Right lung (tissue), 5 donors: ENCODE results near the gene KLHL35. TPM values are rescaled to one million over a fixed set of nuclear protein-coding genes. Genes with fewer than 3 reads are reported as not detected.

ENCODE experiments used
- DNase-seq, 2 donors: peaks; one replicate each; pipeline ENCODE4 v3.0.0-alpha.2; 2013
- polyA plus RNA-seq, 5 donors: library from polyadenylated mRNA; unstranded; fragments of 120-200 nt; gene quantifications; one replicate each; pipeline versions ENCODE4 v1.2.1 to v1.2.3, GENCODE V29; 2013; ENCODE audit warnings: inconsistent platforms in 1 of 5, low replicate concordance in 1 of 5; ENCODE audit not compliant: insufficient read length in 5 of 5, insufficient read depth in 1 of 5

The KLHL35 gene
- polyA plus RNA-seq, 5 donors = 1.1 to 1.8 (median 1.4) TPM

DNA sequence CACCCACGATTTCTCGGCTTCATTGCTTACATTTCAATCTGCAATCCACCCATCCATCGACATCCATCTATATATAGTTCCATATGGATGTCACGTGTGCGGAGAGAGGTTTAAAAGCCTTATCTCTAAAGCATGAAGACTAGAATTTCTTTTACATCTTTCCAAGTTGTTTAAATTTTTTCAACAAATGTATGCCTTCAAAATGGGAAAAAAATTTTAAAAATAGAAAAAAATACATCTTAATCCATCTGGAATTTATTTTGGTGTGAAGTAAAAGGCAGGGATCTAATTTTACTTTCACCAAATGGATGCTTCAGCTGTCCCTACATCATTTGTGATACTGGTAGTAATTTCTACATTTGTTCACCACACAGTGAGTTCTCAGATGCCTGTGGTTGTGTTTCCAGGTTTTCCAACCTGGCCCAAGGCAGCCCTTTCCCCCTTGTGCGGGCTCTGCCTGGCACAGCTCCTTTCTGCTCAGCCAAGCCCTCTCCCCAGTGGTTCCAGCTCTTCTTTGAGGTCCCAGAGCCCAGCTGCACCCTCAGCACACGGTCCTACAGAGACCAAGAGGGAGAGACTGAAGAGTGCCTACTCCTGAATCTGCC, 37.6 kb upstream of the KLHL35 start:
- no peak for DNase-seq

- no peak for DNase-seq
These were observed 36.9 kb upstream of the KLHL35 start for GRCh38 chr11:75469785-75470405.

DNA sequence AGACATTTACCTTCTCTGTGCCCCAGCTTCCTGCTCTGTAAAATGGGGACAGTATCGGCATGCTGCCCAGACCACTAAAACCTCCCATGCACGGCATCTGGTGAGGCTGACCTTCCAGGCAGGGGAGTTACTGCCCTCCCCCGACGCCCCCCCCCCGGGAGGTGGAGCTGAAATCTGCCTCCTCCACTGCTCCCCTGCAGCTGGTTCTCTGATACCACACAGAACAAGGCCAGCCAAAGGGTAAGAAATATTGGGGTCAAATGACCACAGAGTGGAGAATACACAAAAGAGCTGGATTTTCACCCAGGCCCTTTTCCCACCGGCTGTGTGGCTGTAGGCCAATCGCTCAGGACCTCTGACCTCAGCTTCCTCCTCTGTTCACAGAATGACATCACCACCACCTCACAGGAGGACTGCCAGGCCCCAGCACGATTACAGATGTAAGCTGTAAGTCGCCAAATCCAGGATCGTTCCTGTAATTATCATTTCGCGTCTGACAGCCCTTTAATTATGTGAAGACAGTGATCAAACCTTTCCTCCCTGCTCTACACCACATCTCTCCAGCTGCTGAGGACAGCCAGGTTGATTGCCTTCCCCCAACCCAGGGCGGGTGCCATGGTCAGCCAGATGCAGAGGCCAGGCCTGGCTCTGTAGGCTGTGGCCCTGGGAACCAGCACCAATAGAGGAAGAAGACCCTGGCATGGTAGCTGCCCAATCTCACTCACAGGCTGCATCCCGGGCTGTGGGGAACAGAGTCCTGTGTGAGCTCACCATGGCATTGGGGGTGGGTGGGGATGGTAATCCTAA, 35.7 kb upstream of the KLHL35 start:
- DNase-seq = peak in 1 of 2 donors; percentile 60

GRCh38 chr11:75467881-75468280, 34.9 kb upstream of the KLHL35 start:
- DNase-seq = no peak

GRCh38 chr11:75467311-75467710, 34.3 kb upstream of the KLHL35 start:
- DNase-seq = no peak

DNA sequence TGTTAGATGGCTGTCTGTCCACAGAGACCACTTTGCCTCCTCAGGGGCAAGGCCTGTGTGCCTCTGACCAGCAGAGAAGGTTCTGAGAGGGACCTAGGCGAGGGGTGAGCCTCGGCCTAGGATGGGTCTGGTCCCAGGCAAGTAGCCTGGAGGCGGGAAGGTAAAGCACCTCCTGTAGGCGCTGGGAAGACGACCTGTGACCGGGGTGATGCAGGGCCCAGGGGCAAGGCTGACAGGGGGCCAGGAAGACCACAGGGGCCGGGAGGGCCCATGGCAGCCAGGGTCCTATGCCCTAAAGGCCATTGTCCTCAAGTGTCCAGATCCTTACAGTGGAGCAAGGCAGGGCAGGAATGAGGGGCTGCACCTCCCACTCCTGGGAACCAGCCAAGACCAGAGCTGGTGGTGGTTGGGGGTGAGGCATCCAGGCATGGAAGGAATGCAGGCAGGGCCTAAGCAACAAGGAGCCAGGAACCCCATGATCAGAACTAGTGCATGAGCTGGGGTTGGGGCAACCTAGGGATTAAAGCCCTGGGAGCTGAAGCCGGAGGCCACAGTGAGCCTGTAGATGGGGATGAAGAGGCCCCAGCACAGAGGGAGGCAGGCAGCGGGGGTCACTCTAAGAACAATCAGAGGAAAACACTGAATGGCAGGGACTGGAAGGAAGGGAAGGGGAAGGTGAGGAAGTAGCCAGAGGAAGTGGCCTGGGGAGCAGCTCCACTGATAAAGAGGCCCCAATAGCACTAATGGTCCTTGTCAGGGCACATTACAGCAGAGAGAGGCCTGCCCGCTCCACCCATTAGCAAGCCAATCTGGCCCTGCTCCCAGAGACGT, 32.9 kb upstream of the KLHL35 start:
- no peak for DNase-seq

- no peak for DNase-seq
These were observed 30.2 kb upstream of the KLHL35 start for GRCh38 chr11:75463106-75463774.

- DNase-seq = no peak
These were observed 29.2 kb upstream of the KLHL35 start for GRCh38 chr11:75462117-75462653.

DNA sequence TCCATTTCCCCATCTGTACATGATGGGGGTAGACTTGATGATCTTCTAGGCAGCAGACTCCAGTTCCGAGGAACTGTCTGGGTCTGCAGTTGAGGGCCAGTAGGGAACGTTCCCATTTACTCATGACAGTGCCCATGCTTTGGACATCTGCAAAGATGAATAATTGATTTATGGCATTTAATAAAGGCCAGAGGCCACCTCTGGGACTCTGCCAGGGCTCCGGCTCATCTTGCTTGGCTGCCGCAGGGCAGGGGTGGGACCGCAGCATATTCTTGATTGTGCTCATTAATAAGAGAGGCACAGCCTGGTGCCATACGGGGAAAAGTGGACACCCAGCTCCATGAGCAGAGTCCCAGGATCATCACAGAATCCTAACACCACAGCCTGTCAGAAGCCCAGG, 28.1 kb upstream of the KLHL35 start:
- DNase-seq = no peak

- no peak for DNase-seq
These were observed 23.7 kb upstream of the KLHL35 start for GRCh38 chr11:75456596-75457183.

GRCh38 chr11:75454987-75455386, 22.0 kb upstream of the KLHL35 start:
- DNase-seq = no peak

GRCh38 chr11:75453916-75454655, 21.1 kb upstream of the KLHL35 start:
- DNase-seq = no peak

DNA sequence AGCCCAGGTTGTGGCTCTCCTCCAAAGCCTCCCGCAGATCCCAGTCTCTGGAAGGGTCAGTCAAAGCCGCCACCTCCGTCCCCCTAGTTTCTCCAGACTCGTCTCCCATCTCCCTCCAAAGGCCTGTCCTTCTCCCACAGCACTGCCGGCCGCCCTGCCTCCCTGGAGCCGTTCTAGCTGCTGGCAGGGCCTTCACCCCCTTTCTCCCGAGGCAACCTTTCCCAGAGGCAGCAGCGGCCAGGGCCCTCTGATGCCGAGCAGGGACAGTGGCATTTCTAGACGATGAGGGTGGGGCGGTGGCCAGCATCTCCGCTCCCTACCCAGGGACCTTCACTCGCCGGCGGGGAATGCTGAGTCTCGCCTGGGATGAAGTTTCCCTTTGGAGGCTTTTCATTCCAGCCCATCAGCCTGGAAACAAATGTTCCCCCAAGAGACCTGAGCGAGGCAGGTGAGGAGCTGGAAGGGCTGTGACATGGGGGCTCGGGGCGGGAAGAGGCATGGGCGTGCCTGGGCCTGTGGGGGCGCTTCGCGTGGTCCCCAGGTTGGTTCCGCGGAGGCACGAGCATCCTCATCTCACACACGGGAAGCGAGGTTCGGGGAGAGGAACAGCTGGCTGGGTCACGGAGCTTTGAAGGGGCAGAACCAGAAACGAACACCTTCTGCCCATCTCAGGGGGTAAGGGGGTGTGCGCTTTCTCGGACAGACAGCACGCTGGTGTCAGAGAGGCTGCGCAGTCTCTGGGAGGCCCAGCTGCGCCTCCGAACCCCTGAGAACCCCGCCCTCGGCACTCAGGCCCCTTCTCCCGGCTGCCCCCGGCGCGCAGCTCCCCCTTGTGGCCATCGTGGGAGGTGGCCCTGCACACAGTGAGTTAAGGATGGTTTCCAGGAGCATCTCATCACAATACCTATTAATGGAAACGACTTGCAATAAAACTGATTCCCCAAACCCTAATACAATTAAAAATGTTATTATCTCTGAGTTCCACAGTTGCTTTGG, 18.1 kb upstream of the KLHL35 start:
- DNase-seq = no peak

DNA sequence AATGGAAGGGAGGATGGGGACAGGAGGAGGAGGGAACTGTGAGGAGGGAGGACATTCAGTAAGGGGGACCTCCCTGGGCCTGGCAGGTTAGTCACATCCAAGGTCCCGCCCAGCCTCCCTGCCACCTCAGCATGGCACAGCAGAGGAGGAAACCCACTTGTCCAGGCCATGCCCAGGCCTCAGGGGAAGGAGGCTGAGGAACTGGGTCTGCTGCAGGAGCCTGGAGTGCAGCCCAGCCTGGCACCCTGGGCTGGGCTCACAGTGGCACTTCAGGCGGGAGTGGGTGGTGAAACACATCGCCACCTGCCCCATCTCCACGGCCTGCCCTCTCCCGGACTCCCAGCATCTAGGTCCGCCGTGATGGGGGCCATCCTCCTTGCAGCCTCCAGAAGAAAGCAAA, 17.2 kb upstream of the KLHL35 start:
- no peak for DNase-seq

- DNase-seq = no peak
These were observed 16.8 kb upstream of the KLHL35 start for GRCh38 chr11:75449776-75450175.

DNA sequence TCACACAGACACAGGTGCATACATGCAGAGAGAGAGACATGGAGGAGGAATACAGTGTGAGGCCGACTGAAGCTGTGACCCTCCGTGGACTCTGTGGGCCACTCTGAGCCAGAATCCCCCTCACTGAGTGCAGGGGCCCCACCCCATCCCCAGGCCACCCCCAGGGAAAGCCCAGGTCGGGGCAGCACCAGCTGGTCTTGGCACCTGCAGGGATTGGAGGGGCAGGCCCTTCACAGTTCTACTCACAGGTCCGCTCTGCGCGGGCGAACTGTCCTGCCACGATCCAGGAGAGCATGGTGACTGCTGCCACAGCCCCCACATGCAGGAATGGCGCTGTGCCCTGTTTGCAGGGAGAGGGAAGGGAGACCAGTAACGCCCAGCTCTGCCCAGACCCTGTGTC, 16.3 kb upstream of the KLHL35 start:
- no peak for DNase-seq

DNA sequence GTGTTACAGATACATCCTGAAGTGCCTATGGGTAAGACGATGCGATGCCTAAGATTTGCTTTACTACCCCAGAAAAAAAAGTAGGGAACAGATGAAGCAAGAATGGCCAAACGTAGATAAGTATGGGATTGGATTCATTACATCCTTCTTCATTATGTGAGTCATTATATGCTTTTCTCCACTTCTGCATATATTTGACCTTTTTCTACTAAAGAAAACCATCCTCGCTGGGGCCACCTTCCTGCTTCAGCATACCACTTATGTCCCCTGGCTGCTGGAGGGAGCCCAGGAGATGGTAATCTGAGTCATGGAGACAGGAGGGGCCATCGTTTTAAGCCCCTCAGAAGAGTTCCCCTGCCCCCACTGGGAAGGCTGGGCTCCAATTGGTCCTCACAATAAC, 14.4 kb upstream of the KLHL35 start:
- DNase-seq = no peak

- DNase-seq = peak; percentile 30 to 60
These were observed 12.4 kb upstream of the KLHL35 start for GRCh38 chr11:75445315-75445953.
